ENCODE results near the gene ZNF346.

Gene ZNF346

DNA sequence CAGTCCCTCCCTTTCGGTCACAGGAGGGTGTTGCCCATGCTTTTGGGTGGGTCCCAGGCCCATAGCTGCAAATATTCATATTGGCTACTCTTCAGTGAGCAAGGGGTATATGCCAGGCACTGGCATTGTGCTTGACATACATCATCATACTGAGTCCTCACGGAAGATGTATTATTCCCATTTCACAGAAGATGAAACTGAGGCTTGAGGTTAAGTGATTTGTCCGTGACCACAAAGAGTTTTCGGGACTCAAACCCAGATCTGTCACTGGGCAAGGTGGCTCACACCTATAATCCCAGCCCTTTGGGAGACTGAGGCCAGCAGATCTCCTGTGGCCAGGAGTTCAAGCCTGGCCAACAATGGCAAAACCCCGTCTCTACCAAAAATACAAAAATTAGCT lies 57.8 kb downstream of the ZNF346 start:
- H3K9ac ChIP-seq (ENCODE audit: low read length): no peak overlapping the region
- H3K9me3 ChIP-seq (ENCODE audit: control insufficient read depth, low read length): no peaks in the 10 kb centered on the region
- H3K4me3 ChIP-seq (ENCODE audit: low read length): no peak overlapping the region
- H3K36me3 ChIP-seq (ENCODE audit: control insufficient read depth, insufficient read depth, low read length): no peaks in the 10 kb centered on the region
- H3K27me3 ChIP-seq (ENCODE audit: control insufficient read depth, insufficient read depth, low read length): no peaks in the 10 kb centered on the region
- no peaks in the 10 kb centered on the region for H3K4me1 ChIP-seq (ENCODE audit: control insufficient read depth, insufficient read depth, low read length)

DNA sequence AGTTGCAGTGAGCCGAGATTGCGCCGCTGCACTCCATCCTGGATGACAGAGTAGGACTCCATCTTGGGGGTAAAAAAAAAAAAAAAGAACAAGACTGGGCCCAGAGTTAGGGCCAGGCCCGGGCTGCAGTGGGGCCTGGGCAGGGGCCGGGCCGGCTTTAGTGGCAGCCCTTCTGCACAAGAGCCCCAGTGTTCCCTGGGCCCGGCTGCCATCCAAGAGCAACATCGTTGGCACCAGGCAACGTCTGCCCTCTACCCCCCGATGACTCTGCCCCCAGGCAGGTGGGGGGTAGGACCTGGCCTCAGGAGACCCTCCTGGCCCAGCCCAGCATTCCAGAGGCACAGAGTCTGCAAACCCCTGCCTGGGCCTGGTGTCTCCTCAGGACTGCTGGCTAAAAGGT lies 59.4 kb downstream of the ZNF346 start:
- H3K36me3 ChIP-seq (ENCODE audit: control insufficient read depth, insufficient read depth, low read length): no peaks in the 10 kb centered on the region
- H3K9me3 ChIP-seq (ENCODE audit: control insufficient read depth, low read length): no peaks in the 10 kb centered on the region
- H3K9ac ChIP-seq (ENCODE audit: low read length): no peak overlapping the region
- H3K4me1 ChIP-seq (ENCODE audit: control insufficient read depth, insufficient read depth, low read length): peaks cover 6% of the 10 kb centered on the region
- H3K4me3 ChIP-seq (ENCODE audit: low read length): no peak overlapping the region
- H3K27me3 ChIP-seq (ENCODE audit: control insufficient read depth, insufficient read depth, low read length): no peaks in the 10 kb centered on the region

DNA sequence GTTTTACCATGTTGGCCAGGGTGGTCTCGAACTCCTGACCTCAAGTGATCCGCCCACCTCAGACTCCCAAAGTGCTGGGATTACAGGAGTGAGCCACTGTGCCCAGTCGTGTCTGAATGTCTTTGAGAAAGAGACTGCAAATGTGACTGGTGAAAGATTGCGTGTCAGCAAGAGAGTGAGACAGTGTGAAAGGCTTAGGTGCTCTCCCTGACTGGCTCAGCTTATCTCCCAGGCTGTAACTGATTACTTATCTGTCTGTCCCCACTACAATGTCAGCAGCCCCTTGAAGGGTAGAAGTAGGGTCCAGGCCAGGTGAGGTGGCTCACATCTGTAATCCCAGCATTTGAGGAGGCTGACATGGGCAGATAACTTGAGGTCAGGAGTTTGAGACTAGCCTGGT lies 60.9 kb downstream of the ZNF346 start:
- H3K4me3 ChIP-seq (ENCODE audit: low read length): no peak overlapping the region
- peaks cover 15% of the 10 kb centered on the region for H3K4me1 ChIP-seq (ENCODE audit: control insufficient read depth, insufficient read depth, low read length)
- no peaks in the 10 kb centered on the region for H3K36me3 ChIP-seq (ENCODE audit: control insufficient read depth, insufficient read depth, low read length)
- no peak overlapping the region for H3K9ac ChIP-seq (ENCODE audit: low read length)
- H3K27me3 ChIP-seq (ENCODE audit: control insufficient read depth, insufficient read depth, low read length): peaks cover 6% of the 10 kb centered on the region
- H3K9me3 ChIP-seq (ENCODE audit: control insufficient read depth, low read length): no peaks in the 10 kb centered on the region

DNA sequence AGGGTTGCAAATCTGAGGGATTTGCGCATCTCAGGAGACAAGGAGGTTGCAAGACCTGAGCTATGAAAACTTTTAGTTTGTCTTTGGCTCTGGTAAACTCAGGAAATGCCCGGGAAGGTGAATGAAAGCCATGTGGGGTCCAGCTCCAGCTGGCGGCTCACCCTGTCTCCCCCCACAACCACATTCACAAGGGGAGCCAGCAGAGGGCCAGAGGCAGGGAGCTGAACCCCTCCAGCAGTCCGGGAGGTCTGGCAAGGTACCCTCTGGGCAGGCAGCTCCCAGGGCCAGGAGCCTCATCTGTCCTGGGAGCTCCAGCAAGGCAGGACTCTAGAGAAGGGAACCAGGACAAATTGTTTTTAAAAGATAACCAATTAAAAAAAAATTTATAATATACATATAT lies 61.7 kb downstream of the ZNF346 start:
- Histone ChIP-seq H3K9me3 (ENCODE audit: control insufficient read depth, low read length) (no peaks in the 10 kb centered on the region), H3K27me3 (ENCODE audit: control insufficient read depth, insufficient read depth, low read length) (peaks cover 6% of the 10 kb centered on the region), H3K4me3 (ENCODE audit: low read length) (no peak overlapping the region), H3K9ac (ENCODE audit: low read length) (no peak overlapping the region), H3K36me3 (ENCODE audit: control insufficient read depth, insufficient read depth, low read length) (no peaks in the 10 kb centered on the region), H3K4me1 (ENCODE audit: control insufficient read depth, insufficient read depth, low read length) (peaks cover 19% of the 10 kb centered on the region)

DNA sequence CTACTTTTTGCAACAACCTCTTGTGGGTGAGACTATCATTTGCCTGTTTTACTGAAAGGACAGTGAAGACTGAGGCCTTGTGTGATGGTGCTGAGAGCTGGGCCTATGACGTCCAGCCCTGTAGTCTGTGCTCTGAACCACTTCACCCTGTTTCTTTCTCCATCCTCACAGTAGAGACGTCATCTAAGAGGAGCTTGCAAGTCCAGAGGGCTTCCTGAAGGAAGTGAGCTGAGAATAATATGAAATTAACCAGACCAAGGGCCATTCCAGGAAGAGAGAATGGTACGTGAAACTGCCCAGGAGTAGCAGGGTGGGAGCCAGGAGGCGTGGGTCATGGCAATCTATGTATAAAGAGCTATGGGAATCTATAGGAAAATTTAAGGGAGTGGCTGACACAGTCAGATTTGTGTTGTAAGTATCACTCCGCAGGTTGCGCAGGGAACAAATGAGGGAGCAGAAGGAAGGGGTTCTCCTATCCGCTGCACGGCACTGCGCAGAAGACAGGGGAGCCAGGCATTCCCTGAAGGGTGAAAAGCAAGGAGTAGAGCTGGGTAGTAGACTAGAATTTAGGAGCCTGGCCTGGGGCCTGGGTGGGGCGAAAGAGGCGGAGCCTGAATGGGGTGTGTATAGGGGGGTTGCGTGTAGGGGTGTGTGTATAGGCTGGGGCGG lies 63.6 kb downstream of the ZNF346 start:
- Histone ChIP-seq H3K4me3 (ENCODE audit: low read length) (no peak overlapping the region), H3K9ac (ENCODE audit: low read length) (no peak overlapping the region), H3K9me3 (ENCODE audit: control insufficient read depth, low read length) (no peaks in the 10 kb centered on the region), H3K36me3 (ENCODE audit: control insufficient read depth, insufficient read depth, low read length) (no peaks in the 10 kb centered on the region), H3K4me1 (ENCODE audit: control insufficient read depth, insufficient read depth, low read length) (peaks cover 30% of the 10 kb centered on the region), H3K27me3 (ENCODE audit: control insufficient read depth, insufficient read depth, low read length) (peaks cover 6% of the 10 kb centered on the region)

DNA sequence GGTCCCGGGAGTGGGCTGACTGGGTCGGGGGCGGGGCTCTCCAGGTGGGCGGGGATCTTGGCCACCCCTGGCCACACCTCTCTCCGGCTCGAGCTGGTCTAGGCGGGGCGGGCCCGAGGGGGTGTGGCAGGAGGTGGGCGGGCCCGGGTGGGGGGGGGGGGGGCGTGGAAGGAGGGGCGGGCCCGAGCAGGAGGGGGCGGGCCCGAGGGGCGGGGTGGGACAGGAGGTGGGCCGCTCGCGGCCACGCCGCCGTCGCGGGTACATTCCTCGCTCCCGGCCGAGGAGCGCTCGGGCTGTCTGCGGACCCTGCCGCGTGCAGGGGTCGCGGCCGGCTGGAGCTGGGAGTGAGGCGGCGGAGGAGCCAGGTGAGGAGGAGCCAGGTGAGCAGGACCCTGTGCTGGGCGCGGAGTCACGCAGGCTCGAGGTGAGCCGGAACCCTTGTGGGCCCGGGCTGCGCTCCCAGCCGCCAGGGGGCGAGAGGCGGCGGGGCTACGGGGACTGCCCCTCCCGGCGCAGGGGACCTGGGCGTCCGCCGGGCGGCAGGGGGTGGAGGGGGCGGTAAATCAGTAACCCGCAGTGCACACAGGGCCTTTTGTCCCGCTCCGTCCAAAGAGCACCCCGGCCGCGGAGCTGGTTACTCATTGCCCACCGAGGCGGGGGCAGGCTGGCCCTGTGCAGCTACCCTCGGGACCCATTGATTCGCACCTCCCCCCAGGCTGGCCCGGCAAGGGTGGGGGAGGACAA lies 64.3 kb downstream of the ZNF346 start, which contains the start of gene FGFR4:
FGFR4 (plus strand) TSS at position 262 of the 744 bp plus-strand sequence. CDS start 2,688 bp downstream, outside the sequence.
- Histone ChIP-seq H3K4me1 (ENCODE audit: control insufficient read depth, insufficient read depth, low read length) (peaks cover 30% of the 10 kb centered on the region), H3K27me3 (ENCODE audit: control insufficient read depth, insufficient read depth, low read length) (peaks cover 6% of the 10 kb centered on the region), H3K9me3 (ENCODE audit: control insufficient read depth, low read length) (no peaks in the 10 kb centered on the region), H3K9ac (ENCODE audit: low read length) (peak within 1 kb of the TSS; percentile 74), H3K4me3 (ENCODE audit: low read length) (peak within 1 kb of the TSS; percentile 28), H3K36me3 (ENCODE audit: control insufficient read depth, insufficient read depth, low read length) (no peaks in the 10 kb centered on the region)

DNA sequence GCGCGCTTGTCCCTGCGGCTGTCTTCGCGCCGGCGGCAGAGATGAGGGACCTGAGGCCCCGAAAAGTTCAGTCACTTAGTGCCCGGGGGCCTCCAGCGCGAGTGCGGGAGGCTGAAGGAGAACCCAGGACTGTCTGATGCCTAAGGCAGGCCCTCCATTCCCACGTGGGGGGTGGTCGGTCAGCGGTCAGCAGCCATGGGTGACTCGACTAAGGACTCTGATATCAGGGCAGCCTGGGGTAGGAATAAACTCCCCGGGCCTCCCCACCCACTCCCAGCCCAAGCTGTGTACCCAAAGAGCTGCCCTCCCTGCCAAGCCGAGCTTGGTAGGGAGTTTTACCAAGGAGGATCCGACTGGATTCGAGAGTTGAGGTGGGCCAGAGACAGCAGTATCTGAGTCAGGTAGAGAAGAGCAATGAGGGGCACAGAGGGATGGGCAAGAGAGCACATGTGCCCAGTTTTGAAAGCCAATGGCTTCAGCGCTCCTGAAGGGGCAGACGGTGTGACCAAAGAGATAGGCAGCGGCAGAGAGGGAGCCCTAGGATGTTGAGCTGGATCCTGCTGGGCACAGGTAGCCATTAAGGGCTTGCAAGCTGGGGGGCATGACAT lies 65.0 kb downstream of the ZNF346 start:
- Histone ChIP-seq H3K4me3 (ENCODE audit: low read length) (peak overlapping the region; percentile 28), H3K9me3 (ENCODE audit: control insufficient read depth, low read length) (no peaks in the 10 kb centered on the region), H3K36me3 (ENCODE audit: control insufficient read depth, insufficient read depth, low read length) (no peaks in the 10 kb centered on the region), H3K9ac (ENCODE audit: low read length) (peak overlapping the region; percentile 74), H3K4me1 (ENCODE audit: control insufficient read depth, insufficient read depth, low read length) (peaks cover 30% of the 10 kb centered on the region), H3K27me3 (ENCODE audit: control insufficient read depth, insufficient read depth, low read length) (peaks cover 6% of the 10 kb centered on the region)

DNA sequence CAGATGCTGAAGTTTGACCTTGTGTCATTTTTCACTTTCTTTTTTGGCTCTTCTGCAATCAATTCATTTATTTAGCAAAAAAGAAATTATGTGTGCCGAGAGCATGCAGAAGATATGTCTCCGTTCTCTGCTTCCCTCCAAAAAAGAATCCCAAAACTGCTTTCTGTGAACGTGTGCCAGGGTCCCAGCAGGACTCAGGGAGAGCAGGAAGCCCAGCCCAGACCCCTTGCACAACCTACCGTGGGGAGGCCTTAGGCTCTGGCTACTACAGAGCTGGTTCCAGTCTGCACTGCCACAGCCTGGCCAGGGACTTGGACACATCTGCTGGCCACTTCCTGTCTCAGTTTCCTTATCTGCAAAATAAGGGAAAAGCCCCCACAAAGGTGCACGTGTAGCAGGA lies 66.6 kb downstream of the ZNF346 start:
- no peaks in the 10 kb centered on the region for H3K9me3 ChIP-seq (ENCODE audit: control insufficient read depth, low read length)
- no peaks in the 10 kb centered on the region for H3K36me3 ChIP-seq (ENCODE audit: control insufficient read depth, insufficient read depth, low read length)
- no peak overlapping the region for H3K4me3 ChIP-seq (ENCODE audit: low read length)
- H3K27me3 ChIP-seq (ENCODE audit: control insufficient read depth, insufficient read depth, low read length): peaks cover 6% of the 10 kb centered on the region
- no peak overlapping the region for H3K9ac ChIP-seq (ENCODE audit: low read length)
- H3K4me1 ChIP-seq (ENCODE audit: control insufficient read depth, insufficient read depth, low read length): peaks cover 30% of the 10 kb centered on the region

DNA sequence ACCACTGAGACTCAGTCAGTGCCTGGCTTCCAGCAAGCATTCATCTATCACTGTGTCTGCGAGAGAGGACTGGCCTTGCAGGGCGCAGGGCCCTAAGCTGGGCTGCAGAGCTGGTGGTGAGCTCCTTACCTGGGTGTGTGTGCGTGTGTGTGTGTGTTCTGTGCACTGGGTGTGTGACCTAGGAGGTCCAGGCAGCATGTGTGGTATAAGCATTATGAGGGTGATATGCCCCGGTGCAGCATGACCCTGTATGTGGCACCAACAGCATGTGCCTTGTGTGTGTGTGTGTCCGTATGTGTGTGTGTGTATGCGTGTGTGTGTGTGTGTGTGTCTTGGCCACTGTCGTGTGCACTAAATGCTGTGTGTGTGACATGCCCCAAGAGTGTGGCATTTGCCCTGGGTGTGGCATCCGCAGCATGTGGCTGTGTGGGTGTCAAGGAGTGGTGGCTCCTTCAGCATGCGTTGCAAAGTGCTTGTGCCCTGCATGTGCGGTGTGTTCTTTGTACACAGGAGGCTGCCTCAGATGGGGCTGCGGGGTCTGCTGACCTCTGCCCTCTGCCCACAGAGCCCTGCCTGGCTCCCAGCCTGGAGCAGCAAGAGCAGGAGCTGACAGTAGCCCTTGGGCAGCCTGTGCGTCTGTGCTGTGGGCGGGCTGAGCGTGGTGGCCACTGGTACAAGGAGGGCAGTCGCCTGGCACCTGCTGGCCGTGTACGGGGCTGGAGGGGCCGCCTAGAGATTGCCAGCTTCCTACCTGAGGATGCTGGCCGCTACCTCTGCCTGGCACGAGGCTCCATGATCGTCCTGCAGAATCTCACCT lies 67.5 kb downstream of the ZNF346 start:
- no peaks in the 10 kb centered on the region for H3K9me3 ChIP-seq (ENCODE audit: control insufficient read depth, low read length)
- peaks cover 6% of the 10 kb centered on the region for H3K27me3 ChIP-seq (ENCODE audit: control insufficient read depth, insufficient read depth, low read length)
- no peaks in the 10 kb centered on the region for H3K36me3 ChIP-seq (ENCODE audit: control insufficient read depth, insufficient read depth, low read length)
- no peak overlapping the region for H3K4me3 ChIP-seq (ENCODE audit: low read length)
- no peak overlapping the region for H3K9ac ChIP-seq (ENCODE audit: low read length)
- H3K4me1 ChIP-seq (ENCODE audit: control insufficient read depth, insufficient read depth, low read length): peaks cover 30% of the 10 kb centered on the region

DNA sequence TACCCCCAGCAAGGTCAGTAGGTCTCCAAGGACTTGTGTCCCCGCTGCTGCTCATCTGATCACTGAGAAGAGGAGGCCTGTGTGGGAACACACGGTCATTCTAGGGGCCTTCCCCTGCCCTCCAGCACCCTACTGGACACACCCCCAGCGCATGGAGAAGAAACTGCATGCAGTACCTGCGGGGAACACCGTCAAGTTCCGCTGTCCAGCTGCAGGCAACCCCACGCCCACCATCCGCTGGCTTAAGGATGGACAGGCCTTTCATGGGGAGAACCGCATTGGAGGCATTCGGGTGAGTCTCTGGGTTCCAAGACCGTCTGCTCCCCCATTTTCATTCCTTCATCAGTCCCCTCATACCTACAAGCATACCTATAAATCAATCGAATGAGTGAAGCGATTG lies 68.3 kb downstream of the ZNF346 start:
- no peak overlapping the region for H3K9ac ChIP-seq (ENCODE audit: low read length)
- H3K27me3 ChIP-seq (ENCODE audit: control insufficient read depth, insufficient read depth, low read length): peaks cover 6% of the 10 kb centered on the region
- no peak overlapping the region for H3K4me3 ChIP-seq (ENCODE audit: low read length)
- peaks cover 30% of the 10 kb centered on the region for H3K4me1 ChIP-seq (ENCODE audit: control insufficient read depth, insufficient read depth, low read length)
- H3K36me3 ChIP-seq (ENCODE audit: control insufficient read depth, insufficient read depth, low read length): no peaks in the 10 kb centered on the region
- no peaks in the 10 kb centered on the region for H3K9me3 ChIP-seq (ENCODE audit: control insufficient read depth, low read length)

DNA sequence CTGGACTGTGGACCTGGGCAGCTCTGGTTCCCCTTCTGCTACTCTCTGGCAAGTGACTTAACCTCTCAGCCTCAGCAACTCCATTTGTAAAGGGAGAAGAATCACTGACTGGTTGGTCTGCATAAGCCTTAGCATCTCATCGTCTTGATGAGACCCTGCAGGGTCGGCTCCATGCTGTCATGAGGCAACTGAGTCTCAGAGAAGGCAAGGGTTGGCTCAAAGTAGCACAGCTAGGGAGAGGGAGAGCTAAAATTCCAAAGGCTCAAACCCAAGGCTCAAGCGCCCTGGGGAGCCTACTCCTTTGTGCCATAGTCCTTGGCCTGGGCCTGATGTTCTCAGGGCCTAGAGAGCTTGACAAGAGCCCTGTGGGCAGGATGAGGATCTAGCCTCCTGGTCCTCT lies 68.7 kb downstream of the ZNF346 start:
- Histone ChIP-seq H3K27me3 (ENCODE audit: control insufficient read depth, insufficient read depth, low read length) (peaks cover 6% of the 10 kb centered on the region), H3K9ac (ENCODE audit: low read length) (no peak overlapping the region), H3K4me3 (ENCODE audit: low read length) (no peak overlapping the region), H3K36me3 (ENCODE audit: control insufficient read depth, insufficient read depth, low read length) (no peaks in the 10 kb centered on the region), H3K4me1 (ENCODE audit: control insufficient read depth, insufficient read depth, low read length) (peaks cover 26% of the 10 kb centered on the region), H3K9me3 (ENCODE audit: control insufficient read depth, low read length) (no peaks in the 10 kb centered on the region)

All from mucosa of stomach (tissue), 1 donor.